NCI-H1436 (cell line): Measurements from ENCODE around the gene TIMM22.
A peak's percentile ranks its signal among the peaks of the same experiment; 100 is the strongest.
"Not testable (repeated sequence)": the region's sequence is repeated elsewhere in the genome, so short reads cannot be mapped to it uniquely, and the experiment has no call there.

ENCODE experiments used
- DNase-seq: peaks from one replicate; lab custom pipeline; 2025; lab: John Stamatoyannopoulos, UW

The TIMM22 gene

DNA sequence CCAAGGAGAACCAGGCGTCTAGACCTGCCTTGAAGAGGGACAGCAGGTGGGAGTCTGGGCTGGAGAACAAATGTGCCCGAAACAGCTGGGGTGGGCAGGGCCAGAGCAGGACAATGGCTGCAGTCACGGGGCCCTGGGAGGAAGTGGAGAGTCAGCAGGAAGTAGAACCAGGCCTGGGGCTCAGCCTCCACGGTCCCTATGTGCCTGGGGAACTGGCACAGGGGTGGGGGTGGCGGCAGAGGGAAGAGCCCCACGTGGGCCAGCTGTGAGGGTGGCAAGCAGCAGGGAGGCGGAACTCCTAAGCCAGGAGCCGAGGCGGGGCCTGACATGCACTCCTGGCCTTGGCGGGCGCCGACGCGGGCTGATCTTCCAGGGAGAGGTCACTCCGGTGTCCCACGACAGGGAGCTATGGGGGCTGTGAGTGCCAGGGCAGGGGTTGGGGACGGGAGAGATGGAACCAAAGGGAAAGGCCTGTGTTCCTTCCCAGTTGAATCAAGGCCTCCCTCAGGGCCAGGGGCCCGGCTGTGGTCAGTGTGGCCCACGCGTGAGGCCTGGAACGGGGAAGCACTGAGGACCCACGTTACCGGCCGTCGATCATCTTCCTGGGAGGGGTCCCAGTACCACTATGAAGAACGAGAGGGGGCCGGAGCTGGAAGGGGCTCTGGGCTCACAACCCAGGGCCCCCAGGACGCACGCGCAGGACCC, 42.7 kb downstream of the TIMM22 start:
- no peak for DNase-seq

- no peak for DNase-seq
These were observed 43.3 kb downstream of the TIMM22 start for GRCh38 chr17:1040216-1040600.

DNA sequence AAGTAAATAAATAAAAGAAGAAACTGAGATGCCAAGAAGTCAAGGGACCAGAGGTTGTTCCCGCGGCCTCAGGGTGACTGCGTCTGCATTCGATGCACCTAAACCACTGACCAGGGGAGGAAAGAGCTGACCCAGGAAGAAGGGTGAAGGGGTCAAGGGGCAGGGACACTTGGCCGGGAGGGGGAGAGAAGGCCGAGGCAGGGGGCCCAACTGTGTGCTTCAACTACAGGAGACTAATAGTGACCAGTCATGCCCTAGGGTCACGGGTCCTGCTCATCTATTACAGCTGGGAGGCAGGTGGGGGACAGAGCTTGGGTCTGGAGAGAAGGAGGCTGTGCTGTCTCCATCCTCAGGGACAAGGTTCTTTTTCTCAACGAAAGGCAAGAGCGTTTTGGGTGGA, 44.8 kb downstream of the TIMM22 start:
- no peak for DNase-seq

GRCh38 chr17:1042486-1042885, 45.6 kb downstream of the TIMM22 start:
- no peak for DNase-seq

GRCh38 chr17:1043601-1044251, 46.8 kb downstream of the TIMM22 start:
- DNase-seq = peak; percentile 35

- DNase-seq = not testable (repeated sequence)
These were observed 47.6 kb downstream of the TIMM22 start for GRCh38 chr17:1044387-1045009.

GRCh38 chr17:1045456-1045855, 48.5 kb downstream of the TIMM22 start:
- no peak for DNase-seq

- no peak for DNase-seq
These were observed 50.4 kb downstream of the TIMM22 start for GRCh38 chr17:1047177-1047878.

DNA sequence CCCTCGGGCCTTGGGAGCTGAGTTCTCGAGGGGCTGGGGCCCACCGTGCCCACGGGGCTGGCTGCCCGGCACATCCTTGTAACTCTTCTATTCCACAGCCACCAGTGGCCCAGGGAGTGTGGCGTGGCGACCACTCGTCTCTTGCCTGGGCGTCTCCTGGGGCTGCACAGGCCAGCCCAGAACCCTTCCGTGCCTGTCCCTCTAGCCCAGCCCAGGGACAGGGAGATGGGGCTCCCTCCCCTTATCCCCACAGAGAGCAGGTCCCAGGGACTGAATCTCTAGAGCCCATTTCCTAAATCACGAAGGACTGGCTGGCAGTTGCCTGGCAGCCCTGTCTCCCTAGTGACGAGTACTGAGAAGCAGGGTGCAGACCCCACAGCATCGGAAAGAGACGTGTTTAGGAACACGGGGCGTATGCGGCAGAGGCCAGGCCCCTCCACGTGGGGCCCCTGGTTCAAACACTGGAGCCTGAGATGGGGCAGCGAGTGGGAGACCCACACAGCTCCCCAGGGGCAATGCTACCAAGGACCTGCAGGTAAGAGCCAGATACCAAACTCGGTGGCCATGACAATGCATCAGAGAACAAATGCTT, 51.0 kb downstream of the TIMM22 start:
- no peak for DNase-seq

DNA sequence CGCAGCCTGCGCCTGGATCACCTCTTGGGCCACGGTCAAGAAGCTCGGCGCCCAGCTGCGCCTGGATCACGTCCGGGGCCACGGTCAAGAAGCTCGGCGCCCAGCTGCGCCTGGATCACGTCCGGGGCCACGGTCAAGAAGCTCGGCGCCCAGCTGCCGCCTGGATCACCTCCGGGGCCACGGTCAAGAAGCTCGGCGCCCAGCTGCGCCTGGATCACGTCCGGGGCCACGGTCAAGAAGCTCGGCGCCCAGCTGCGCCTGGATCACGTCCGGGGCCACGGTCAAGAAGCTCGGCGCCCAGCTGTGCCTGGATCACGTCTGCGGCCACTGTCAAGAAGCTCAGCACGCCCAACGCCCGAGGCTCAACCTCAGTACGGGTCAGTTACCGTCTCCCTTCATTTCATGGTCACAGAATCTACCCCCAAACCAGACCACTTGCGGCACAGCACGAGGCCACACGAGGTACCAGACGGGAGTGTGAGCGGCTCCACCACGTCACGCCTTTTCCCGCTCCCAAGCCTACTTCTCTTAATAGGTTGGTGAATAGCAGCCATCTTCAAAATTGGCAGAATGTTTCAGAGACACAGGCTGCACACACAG, 51.7 kb downstream of the TIMM22 start:
- not testable (repeated sequence) for DNase-seq

- DNase-seq = no peak
These were observed 52.7 kb downstream of the TIMM22 start for GRCh38 chr17:1049446-1050225.

DNA sequence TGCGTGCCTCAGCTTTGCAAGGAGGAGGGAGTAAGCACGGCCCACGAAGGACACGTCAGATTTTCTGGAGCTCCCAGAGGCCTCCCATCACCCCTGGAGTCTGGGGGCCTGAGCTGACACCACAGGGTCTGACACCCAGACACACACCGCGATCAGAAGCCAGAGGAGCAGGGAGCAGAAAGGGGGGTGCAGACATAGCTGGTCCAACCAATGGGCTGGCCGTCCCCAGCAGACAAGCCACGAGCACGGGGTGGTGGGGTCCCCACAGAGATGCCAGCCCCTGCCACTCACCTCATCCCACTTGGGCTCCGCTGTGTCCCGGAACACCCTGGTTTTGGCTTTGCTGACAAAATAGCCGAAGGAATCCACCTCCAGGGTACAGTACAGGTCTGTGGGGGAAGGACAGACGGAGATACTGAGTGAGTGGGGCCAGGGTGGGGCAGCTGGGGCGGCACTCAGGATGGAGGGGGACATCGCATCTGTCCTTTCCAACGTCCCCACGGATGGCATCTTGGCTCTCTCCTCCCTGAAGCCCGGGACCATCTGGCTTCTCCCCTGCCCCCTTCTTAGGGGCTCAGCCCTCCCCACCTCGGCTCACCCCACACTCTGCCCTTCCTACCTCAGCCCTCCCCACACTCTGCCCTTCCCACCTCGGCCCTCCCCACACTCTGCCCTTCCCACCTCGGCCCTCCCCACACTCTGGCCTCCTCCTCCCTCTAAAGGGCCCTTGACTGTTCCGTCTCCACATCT, 53.5 kb downstream of the TIMM22 start:
- DNase-seq = no peak

GRCh38 chr17:1050996-1051925, 54.3 kb downstream of the TIMM22 start:
- no peak for DNase-seq
